Measurements from ENCODE around the gene DDX41. TPM values are rescaled to one million over a fixed set of nuclear protein-coding genes. Genes with fewer than 3 reads are reported as not detected.
A peak's percentile ranks its signal among the peaks of the same experiment; 100 is the strongest.

Gene DDX41
- total and polyA plus RNA-seq, 2 of the 13 experiments (the other 11 are each of a cell fraction or from before 2014, with no cell fraction given): 62.8 to 105 TPM

DNA sequence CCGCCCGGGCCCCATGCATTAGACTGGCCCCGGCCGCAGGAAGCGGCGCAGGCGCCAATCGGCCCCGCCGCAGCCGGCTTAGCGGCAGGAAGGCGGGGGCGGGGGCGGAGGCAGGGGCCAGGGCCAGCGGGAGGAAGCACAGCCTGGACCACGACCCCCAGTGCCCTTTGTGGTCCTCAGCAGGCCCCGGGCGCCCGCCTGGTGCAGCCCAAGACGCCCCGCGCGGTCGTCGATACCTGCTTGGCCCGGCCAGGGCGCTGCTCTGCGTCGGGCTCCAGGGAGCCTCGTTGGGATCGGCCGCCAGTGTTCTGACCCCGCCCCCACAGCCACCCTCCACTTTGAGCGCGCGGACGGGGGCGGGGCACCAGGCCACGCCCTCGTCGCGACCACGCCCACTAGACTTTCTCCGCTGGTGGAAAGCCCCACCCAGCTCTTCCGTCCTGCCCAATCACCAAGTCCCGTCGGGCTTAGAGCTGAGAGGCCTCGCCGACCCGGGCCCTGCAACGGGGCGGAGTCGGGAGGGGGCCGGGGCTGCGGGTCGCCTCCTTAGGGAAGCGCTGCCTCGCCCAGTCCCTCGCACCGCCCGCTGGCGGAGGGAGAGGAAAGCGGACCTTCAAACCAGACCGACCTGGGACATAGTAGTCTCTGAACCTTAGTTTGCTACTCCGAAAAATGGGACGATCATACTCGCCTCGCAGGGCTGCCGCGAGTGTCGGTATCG lies 19.3 kb downstream of the DDX41 start, which contains the start of gene PDLIM7 (continued):
- TF ChIP-seq, protein P1, sequence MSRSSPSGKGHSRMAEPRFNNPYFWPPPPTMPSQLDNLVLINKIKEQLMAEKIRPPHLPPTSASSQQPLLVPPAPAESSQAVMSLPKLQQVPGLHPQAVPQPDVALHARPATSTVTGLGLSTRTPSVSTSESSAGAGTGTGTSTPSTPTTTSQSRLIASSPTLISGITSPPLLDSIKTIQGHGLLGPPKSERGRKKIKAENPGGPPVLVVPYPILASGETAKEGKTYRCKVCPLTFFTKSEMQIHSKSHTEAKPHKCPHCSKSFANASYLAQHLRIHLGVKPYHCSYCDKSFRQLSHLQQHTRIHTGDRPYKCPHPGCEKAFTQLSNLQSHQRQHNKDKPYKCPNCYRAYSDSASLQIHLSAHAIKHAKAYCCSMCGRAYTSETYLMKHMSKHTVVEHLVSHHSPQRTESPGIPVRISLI (CRISPR knock-in tag; IDR thresholded peaks at IDR 0.05; ENCODE audit: borderline replicate concordance): no peak
- TF ChIP-seq RELA (CRISPR knock-in tag; IDR thresholded peaks at IDR 0.05) (no peak; the same call in 1 of the 2 replicates), ZNF614 (CRISPR knock-in tag; IDR thresholded peaks at IDR 0.05; ENCODE audit: borderline replicate concordance) (no peak), RCOR2 (CRISPR knock-in tag; IDR thresholded peaks at IDR 0.05) (peak; percentile 93), JUNB (CRISPR knock-in tag; IDR thresholded peaks at IDR 0.05; ENCODE audit: borderline replicate concordance) (no peak), ZNF160 (CRISPR knock-in tag; IDR thresholded peaks at IDR 0.05) (0 out of 2 replicates have a peak, but pooled peaks have one; percentile 72), TBL1XR1 (IDR thresholded peaks at IDR 0.05; ENCODE audit: borderline replicate concordance, low read length, partially characterized antibody) (peak; percentile 8), MYC (CRISPR knock-in tag; IDR thresholded peaks at IDR 0.05; ENCODE audit: borderline replicate concordance) (peak; percentile 50; the same call in 1 of the 2 replicates), NKX3-1 (CRISPR knock-in tag; IDR thresholded peaks at IDR 0.05) (peak; percentile 79; the same call in 1 of the 2 replicates), CREM (IDR thresholded peaks at IDR 0.05) (no peak; the same call in 1 of the 2 replicates), CREM (CRISPR knock-in tag; IDR thresholded peaks at IDR 0.05) (no peak), ZNF253 (CRISPR knock-in tag; IDR thresholded peaks at IDR 0.05; ENCODE audit: borderline replicate concordance) (no peak), KAT8 (CRISPR knock-in tag; IDR thresholded peaks at IDR 0.05) (0 out of 2 replicates have a peak, but pooled peaks have one; percentile 45), ZNF235 (CRISPR knock-in tag; IDR thresholded peaks at IDR 0.05; ENCODE audit: borderline replicate concordance) (peak; percentile 70; the same call in 1 of the 2 replicates), HNRNPK (IDR thresholded peaks at IDR 0.05; ENCODE audit: low read depth, low read length, poor library complexity, severe bottlenecking) (peak; percentile 2), ZNF326 (CRISPR knock-in tag; IDR thresholded peaks at IDR 0.05; ENCODE audit: borderline replicate concordance) (no peak), ZNF143 (CRISPR knock-in tag; IDR thresholded peaks at IDR 0.05) (peak; percentile 49; the same call in 1 of the 2 replicates), GATAD1 (CRISPR knock-in tag; IDR thresholded peaks at IDR 0.05) (0 out of 2 replicates have a peak, but pooled peaks have one; percentile 20), DR1 (CRISPR knock-in tag; IDR thresholded peaks at IDR 0.05) (peak; percentile 100), NCOA1 (CRISPR knock-in tag; IDR thresholded peaks at IDR 0.05) (no peak; the same call in 1 of the 2 replicates)
- TF ChIP-seq, protein P2, sequence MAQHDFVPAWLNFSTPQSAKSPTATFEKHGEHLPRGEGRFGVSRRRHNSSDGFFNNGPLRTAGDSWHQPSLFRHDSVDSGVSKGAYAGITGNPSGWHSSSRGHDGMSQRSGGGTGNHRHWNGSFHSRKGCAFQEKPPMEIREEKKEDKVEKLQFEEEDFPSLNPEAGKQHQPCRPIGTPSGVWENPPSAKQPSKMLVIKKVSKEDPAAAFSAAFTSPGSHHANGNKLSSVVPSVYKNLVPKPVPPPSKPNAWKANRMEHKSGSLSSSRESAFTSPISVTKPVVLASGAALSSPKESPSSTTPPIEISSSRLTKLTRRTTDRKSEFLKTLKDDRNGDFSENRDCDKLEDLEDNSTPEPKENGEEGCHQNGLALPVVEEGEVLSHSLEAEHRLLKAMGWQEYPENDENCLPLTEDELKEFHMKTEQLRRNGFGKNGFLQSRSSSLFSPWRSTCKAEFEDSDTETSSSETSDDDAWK (CRISPR knock-in tag; IDR thresholded peaks at IDR 0.05): no peak
- TF ChIP-seq, protein P3, sequence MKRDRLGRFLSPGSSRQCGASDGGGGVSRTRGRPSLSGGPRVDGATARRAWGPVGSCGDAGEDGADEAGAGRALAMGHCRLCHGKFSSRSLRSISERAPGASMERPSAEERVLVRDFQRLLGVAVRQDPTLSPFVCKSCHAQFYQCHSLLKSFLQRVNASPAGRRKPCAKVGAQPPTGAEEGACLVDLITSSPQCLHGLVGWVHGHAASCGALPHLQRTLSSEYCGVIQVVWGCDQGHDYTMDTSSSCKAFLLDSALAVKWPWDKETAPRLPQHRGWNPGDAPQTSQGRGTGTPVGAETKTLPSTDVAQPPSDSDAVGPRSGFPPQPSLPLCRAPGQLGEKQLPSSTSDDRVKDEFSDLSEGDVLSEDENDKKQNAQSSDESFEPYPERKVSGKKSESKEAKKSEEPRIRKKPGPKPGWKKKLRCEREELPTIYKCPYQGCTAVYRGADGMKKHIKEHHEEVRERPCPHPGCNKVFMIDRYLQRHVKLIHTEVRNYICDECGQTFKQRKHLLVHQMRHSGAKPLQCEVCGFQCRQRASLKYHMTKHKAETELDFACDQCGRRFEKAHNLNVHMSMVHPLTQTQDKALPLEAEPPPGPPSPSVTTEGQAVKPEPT (CRISPR knock-in tag; IDR thresholded peaks at IDR 0.05; ENCODE audit: low read depth): no peak
- TF ChIP-seq, protein P4, sequence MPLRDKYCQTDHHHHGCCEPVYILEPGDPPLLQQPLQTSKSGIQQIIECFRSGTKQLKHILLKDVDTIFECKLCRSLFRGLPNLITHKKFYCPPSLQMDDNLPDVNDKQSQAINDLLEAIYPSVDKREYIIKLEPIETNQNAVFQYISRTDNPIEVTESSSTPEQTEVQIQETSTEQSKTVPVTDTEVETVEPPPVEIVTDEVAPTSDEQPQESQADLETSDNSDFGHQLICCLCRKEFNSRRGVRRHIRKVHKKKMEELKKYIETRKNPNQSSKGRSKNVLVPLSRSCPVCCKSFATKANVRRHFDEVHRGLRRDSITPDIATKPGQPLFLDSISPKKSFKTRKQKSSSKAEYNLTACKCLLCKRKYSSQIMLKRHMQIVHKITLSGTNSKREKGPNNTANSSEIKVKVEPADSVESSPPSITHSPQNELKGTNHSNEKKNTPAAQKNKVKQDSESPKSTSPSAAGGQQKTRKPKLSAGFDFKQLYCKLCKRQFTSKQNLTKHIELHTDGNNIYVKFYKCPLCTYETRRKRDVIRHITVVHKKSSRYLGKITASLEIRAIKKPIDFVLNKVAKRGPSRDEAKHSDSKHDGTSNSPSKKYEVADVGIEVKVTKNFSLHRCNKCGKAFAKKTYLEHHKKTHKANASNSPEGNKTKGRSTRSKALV (CRISPR knock-in tag; IDR thresholded peaks at IDR 0.05): no peak
- TF ChIP-seq, protein P5, sequence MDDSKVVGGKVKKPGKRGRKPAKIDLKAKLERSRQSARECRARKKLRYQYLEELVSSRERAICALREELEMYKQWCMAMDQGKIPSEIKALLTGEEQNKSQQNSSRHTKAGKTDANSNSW (CRISPR knock-in tag; IDR thresholded peaks at IDR 0.05; ENCODE audit: borderline replicate concordance): no peak

Measured in HepG2 (cell line).